ENCODE measurements around the gene UBE2E2. TPM values are rescaled to one million over a fixed set of nuclear protein-coding genes. Genes with fewer than 3 reads are reported as not detected.
A peak's percentile ranks its signal among the peaks of the same experiment; 100 is the strongest.
"Not testable (repeated sequence)": the region's sequence is repeated elsewhere in the genome, so short reads cannot be mapped to it uniquely, and the experiment has no call there.

UBE2E2 gene
- 28.1 and 31.5 TPM in 2 replicates for total RNA-seq

- peak; percentile 48 to 75 for DNase-seq (ENCODE audit: low read depth in 2 of 2)
Observed at GRCh38 chr3:23202921-23203707, at the start of gene UBE2E2. UBE2E2 (plus strand) TSS chr3:23203327.

DNA sequence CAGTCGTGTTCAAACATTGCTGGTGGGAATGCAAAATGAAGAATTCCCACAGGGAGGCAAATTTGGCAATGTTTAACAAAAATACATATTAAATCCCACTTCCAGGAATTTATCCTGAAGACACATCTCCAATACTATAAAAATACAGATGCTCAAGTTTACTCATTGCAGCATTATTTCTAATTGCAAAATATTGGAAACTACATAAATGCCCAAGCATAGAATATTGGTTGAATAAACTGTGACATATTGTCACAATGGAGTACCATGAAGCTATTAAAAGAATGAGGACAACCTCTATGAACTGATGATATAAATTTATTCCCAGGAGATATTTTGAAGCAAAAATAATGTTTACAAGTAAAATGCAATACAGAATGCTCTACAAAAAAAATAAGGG lies 49.7 kb upstream of the UBE2E2 start:
- DNase-seq (ENCODE audit: low read depth in 2 of 2): no peak

DNA sequence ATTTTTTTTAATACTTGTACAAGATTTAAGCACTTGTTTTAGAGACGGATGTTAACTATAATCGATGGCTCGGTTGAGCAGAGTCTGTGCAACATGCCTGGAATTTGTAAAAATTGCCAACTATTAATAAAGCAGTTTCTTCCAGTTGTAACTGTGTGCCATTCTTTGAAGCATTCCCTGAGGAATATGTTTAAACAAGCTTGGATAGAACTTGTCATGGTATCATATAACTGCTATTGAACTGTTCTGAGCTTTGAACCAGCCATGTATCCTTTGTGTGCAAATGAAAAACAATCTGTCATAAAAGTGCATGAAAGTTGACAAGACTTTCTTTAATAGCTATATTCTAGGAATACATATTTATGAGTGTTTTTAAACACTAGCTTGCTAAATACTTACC lies 45.8 kb upstream of the UBE2E2 start:
- DNase-seq (ENCODE audit: low read depth in 2 of 2): no peak

- peak in 1 of 2 donors; percentile 73 for DNase-seq (ENCODE audit: low read depth in 2 of 2)
Observed at GRCh38 chr3:23159929-23160328, 43.2 kb upstream of the UBE2E2 start.

GRCh38 chr3:23161308-23161707 lies 41.8 kb upstream of the UBE2E2 start:
- DNase-seq (ENCODE audit: low read depth in 2 of 2): no peak

DNA sequence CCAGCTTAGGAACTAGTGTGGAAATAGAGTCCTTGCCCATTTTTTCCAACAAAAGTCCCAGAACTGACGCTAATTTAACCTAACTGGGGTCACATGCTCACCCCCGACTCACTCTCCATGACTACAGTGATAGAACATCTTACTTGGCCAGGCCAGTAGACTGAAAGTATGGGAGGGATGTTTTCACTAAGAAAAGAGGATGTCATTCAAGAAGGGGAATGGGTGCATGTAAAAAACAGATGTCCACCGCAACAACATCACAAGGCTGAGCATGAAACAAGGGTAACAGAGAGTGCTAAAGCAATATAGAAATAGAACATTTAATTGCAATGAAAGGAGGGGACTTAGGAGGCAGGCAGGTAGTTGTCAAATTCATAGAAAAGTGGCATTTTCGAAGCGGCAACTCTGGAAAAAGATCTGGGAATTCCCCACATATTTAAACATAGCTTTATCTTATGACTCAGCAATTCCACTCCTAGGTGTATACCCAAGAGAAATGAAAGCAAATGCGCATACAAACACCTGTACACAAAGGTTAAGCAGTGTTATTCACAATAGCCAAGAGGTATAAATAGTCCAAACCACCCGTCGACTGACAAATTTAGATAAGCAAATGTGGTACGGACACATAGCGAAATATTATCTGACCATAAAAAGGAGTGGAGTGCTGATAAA lies 41.1 kb upstream of the UBE2E2 start:
- DNase-seq (ENCODE audit: low read depth in 2 of 2): peak in 1 of 2 donors; percentile 20

GRCh38 chr3:23162934-23163333 lies 40.2 kb upstream of the UBE2E2 start:
- no peak for DNase-seq (ENCODE audit: low read depth in 2 of 2)

DNA sequence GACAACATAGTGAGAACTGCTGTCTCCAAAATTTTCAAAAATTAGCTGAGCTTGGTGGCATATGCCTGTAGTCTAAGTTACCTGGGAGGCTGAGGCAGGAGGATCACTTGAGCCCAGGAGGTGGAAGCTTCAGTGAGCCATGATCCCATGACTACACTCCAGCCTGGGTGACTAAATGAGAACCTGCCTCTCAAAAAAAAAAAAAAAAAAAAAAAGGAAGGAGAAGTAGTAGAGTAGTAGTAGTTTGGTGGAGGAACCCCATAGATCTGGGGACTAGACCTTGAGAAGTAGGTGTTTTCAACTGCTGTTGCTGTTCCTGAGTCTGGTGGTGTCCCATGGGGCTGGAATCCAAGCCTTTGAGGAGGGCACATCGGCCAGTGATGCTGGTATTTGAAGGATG lies 38.4 kb upstream of the UBE2E2 start:
- DNase-seq (ENCODE audit: low read depth in 2 of 2): no peak

DNA sequence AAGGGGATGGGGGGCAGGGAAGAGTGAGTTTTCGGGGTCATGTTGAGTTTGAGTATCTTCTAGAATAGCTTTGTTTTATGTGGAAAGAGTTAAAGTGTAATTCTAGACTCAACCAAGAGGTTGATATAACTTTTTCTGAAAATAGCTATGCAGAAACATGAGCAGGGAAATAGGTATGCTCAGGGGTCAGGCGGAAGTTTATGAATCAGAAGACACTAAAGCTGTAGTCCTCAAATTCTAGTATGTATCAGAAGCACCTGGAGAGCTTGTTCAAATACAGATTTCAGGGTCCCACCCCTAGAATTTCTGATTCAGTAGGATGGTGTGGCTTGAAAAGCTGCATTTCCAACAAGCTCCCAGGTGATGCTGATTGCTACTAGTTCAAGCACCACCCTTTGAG lies 37.6 kb upstream of the UBE2E2 start:
- DNase-seq (ENCODE audit: low read depth in 2 of 2): no peak

DNA sequence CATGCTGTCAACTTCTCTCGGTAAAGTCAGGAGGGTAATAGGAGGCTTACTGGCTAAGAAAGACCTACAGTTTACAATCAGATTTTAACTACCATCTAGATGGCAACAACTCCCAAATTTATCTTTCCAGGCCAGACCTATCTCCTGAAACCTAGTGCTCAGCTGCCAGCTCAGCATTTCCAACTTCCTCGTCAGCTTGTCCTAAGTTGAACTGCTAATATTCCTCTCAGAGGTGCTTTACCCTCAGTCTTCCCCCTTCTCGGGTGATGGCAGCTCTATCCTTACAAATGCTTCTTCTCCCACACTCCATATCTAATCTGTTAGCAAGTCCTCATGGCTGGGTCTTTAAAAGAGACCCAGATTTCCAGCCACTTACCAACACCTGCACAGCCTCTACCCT lies 36.9 kb upstream of the UBE2E2 start:
- DNase-seq (ENCODE audit: low read depth in 2 of 2): no peak

GRCh38 chr3:23166845-23167244 lies 36.3 kb upstream of the UBE2E2 start:
- DNase-seq (ENCODE audit: low read depth in 2 of 2): no peak

- DNase-seq (ENCODE audit: low read depth in 2 of 2): no peak
Observed at GRCh38 chr3:23169551-23169950, 33.6 kb upstream of the UBE2E2 start.

DNA sequence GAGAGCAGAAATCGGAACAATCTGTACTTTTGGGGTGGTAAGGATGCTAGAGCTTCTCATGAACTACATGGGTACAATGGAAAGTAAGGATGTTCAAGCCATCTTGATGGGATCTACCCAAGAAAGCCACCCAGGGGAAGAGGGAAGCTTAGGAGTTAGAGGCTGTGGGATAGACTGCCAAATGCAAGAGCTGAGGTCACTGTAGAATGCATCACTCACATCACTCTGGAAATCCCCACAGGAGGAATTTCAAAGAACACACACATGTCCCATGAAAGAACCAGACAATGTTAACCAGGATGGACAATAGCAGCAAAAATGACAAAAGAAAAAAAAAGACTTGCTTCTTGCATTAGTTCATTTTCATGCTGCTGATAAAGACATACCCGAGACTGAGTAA lies 32.8 kb upstream of the UBE2E2 start:
- DNase-seq (ENCODE audit: low read depth in 2 of 2): peak in 1 of 2 donors; percentile 36

- DNase-seq (ENCODE audit: low read depth in 2 of 2): no peak
Observed at GRCh38 chr3:23172059-23172458, 31.1 kb upstream of the UBE2E2 start.

DNA sequence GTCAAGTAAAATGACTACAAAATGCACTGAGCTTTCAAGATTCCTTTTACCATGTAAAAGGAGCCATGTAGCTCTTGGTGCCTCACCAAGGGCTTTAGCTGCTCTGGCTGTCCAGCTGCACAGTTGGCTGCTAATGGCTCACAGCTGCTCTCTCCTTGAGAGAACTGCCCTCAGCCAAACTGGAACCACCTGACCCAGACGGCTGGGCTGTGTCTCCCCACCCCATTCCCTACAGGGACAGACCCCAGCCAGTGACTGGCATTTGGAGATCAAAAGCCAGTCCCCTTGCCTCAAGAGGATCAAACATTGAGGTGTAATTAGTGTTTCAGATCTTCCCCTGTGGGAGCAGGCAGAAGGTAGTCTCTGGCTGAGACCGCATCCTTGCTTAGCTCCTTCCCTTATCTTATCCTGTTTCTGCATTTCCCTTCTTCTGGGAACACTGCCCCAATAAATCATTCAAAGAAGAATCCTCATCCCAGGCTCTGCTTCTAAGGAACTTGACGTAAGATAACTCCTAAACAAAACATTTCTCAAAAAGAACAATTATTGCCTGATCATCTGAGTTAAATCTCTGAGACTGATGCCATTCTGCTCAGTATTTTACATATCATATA lies 28.6 kb upstream of the UBE2E2 start:
- no peak for DNase-seq (ENCODE audit: low read depth in 2 of 2)

- peak; percentile 37 to 88 for DNase-seq (ENCODE audit: low read depth in 2 of 2)
Observed at GRCh38 chr3:23175341-23176083, 27.6 kb upstream of the UBE2E2 start.

GRCh38 chr3:23176839-23177238 lies 26.3 kb upstream of the UBE2E2 start:
- DNase-seq (ENCODE audit: low read depth in 2 of 2): not testable (repeated sequence)

GRCh38 chr3:23182996-23183513 lies 20.1 kb upstream of the UBE2E2 start:
- DNase-seq (ENCODE audit: low read depth in 2 of 2): no peak

DNA sequence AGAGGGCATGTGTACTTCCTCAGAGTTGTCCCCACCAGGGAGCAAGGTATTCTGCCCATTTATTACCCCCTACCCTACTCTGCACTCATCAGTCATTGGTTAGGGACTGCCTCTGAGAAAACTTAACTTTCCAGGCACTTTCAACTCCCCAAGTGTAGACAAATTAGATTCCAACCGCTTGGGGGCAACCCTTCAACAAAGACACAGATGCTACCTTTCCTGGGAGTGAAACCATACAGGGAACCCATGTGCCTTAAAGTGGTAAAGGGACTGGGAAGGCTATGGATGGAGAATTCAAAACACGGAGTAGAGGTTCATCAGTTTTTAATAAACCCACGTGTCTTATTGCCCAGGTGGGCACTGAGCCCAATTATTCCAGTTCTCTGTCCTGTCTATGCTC lies 19.4 kb upstream of the UBE2E2 start:
- peak in 1 of 2 donors; percentile 51 for DNase-seq (ENCODE audit: low read depth in 2 of 2)

DNA sequence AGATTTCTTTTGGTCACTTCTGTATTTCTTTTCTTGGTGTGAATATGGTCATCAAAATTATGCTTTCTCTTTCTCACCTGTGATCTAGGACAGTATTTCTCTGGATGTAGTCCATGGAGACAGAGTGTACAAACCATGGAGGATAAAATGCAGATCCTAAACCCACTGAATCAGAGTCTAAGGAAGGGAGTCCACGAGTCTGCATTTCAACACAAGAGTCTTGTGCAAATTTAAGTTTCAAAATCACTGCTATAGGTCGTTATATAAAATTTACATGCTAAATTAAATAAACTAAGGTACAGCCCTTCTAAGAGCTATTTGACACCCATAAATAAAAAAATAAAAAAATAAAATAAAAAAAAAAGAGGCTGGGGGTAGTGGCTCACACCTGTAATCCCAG lies 17.3 kb upstream of the UBE2E2 start:
- DNase-seq (ENCODE audit: low read depth in 2 of 2): no peak

GRCh38 chr3:23189187-23189586 lies 13.9 kb upstream of the UBE2E2 start:
- peak in 1 of 2 donors; percentile 10 for DNase-seq (ENCODE audit: low read depth in 2 of 2)

GRCh38 chr3:23192816-23193215 lies 10.3 kb upstream of the UBE2E2 start:
- no peak for DNase-seq (ENCODE audit: low read depth in 2 of 2)

All from dermis microvascular lymphatic vessel endothelial cell (primary cell).